ENCODE data around the gene DRAXIN.

- TF ChIP-seq POLR2A (IDR thresholded peaks at IDR 0.05) (no peak), CTCF (IDR thresholded peaks at IDR 0.05) (no peak)
These were observed 14.1 kb downstream of the DRAXIN start for GRCh38 chr1:11705596-11705995.

Data from body of pancreas (tissue), 4 donors.